ENCODE results near the gene HS6ST3.

Gene HS6ST3

GRCh38 chr13:96089139-96089538 lies 768 bp upstream of the HS6ST3 start:
- Histone ChIP-seq H3K79me2 (ENCODE audit: low read length) (no peaks in the 10 kb centered on the region), H3K4me1 (ENCODE audit: low read length) (no peaks in the 10 kb centered on the region; the same call in 1 of the 2 replicates), H3K27ac (ENCODE audit: low read length) (no peak overlapping the region), H3K9me3 (ENCODE audit: insufficient read depth, low read length) (no peaks in the 10 kb centered on the region), H3K27me3 (ENCODE audit: low read depth, low read length) (peaks cover 11% of the 10 kb centered on the region; the same call in 1 of the 2 replicates), H3K36me3 (replicated peaks; ENCODE audit: low read depth, low read length) (no peaks in the 10 kb centered on the region), H3K9ac (ENCODE audit: low read length) (no peak overlapping the region), H4K20me1 (ENCODE audit: insufficient read depth, low read length) (no peaks in the 10 kb centered on the region), H3K4me2 (ENCODE audit: low read length) (no peak overlapping the region), H3K4me3 (ENCODE audit: low read length) (no peak overlapping the region), H2AFZ (ENCODE audit: low read depth, low read length) (no peak overlapping the region)
- TF ChIP-seq, protein P1, sequence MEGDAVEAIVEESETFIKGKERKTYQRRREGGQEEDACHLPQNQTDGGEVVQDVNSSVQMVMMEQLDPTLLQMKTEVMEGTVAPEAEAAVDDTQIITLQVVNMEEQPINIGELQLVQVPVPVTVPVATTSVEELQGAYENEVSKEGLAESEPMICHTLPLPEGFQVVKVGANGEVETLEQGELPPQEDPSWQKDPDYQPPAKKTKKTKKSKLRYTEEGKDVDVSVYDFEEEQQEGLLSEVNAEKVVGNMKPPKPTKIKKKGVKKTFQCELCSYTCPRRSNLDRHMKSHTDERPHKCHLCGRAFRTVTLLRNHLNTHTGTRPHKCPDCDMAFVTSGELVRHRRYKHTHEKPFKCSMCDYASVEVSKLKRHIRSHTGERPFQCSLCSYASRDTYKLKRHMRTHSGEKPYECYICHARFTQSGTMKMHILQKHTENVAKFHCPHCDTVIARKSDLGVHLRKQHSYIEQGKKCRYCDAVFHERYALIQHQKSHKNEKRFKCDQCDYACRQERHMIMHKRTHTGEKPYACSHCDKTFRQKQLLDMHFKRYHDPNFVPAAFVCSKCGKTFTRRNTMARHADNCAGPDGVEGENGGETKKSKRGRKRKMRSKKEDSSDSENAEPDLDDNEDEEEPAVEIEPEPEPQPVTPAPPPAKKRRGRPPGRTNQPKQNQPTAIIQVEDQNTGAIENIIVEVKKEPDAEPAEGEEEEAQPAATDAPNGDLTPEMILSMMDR (IDR thresholded peaks at IDR 0.05; ENCODE audit: low read depth, low read length) = no peak
- no peak for TF ChIP-seq EZH2phosphoT487 (IDR thresholded peaks at IDR 0.05; ENCODE audit: low read depth)

DNA sequence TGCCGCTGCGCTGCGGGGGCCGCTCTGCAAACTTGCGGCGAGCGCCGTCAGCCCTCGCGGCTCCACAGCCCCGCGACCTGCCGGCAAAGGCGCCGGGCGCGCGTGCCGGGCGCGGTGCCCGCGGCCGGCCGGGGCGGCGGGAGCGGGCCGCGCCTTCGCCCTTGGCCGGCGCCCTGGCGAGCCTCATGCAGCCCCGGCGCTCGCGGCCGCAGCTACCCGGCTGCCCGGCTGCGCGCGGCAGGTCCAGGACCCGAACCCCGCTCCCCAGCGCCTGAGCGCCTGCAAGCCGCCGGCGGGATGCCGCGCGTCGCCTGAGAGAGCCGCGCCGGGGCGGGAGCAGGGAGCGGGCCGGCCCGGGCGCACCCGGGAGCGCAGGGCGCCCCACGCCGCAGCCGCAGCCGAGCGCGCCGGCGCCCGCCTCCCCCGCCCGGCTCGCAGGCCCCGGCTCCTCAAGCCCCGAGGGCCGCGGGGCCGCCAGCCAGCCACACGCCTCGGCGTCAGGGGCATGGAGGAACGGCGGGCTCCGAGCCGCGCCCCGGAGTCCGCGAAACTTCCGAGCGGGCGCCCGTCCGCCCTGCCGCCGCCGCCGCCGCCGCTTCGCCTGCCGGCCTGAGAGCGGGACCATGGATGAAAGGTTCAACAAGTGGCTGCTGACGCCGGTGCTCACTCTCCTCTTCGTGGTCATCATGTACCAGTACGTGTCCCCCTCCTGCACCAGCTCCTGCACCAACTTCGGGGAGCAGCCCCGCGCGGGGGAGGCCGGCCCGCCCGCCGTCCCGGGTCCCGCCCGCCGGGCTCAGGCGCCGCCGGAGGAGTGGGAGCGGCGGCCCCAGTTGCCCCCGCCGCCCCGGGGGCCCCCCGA lies 564 bp downstream of the HS6ST3 start:
- H3K27me3 ChIP-seq (ENCODE audit: low read depth, low read length) = peaks cover 11% of the 10 kb centered on the region; the same call in 1 of the 2 replicates
- no peak overlapping the region for H2AFZ ChIP-seq (ENCODE audit: low read depth, low read length)
- H3K36me3 ChIP-seq (replicated peaks; ENCODE audit: low read depth, low read length) = no peaks in the 10 kb centered on the region
- no peak overlapping the region for H3K4me3 ChIP-seq (ENCODE audit: low read length)
- no peak overlapping the region for H3K4me2 ChIP-seq (ENCODE audit: low read length)
- no peak overlapping the region for H3K27ac ChIP-seq (ENCODE audit: low read length)
- no peaks in the 10 kb centered on the region for H3K4me1 ChIP-seq (ENCODE audit: low read length)
- H3K9me3 ChIP-seq (ENCODE audit: insufficient read depth, low read length) = no peaks in the 10 kb centered on the region
- H4K20me1 ChIP-seq (ENCODE audit: insufficient read depth, low read length) = no peaks in the 10 kb centered on the region
- no peak overlapping the region for H3K9ac ChIP-seq (ENCODE audit: low read length)
- TF ChIP-seq EZH2phosphoT487 (IDR thresholded peaks at IDR 0.05; ENCODE audit: low read depth) = no peak
- TF ChIP-seq, protein P1 (IDR thresholded peaks at IDR 0.05; ENCODE audit: low read depth, low read length) = no peak
- H3K79me2 ChIP-seq (ENCODE audit: low read length) = no peaks in the 10 kb centered on the region

GRCh38 chr13:96091164-96092117 lies 1.5 kb downstream of the HS6ST3 start:
- peaks cover 11% of the 10 kb centered on the region; the same call in 1 of the 2 replicates for H3K27me3 ChIP-seq (ENCODE audit: low read depth, low read length)
- H3K4me3 ChIP-seq (ENCODE audit: low read length) = no peak overlapping the region
- H3K27ac ChIP-seq (ENCODE audit: low read length) = no peak overlapping the region
- H2AFZ ChIP-seq (ENCODE audit: low read depth, low read length) = no peak overlapping the region
- no peaks in the 10 kb centered on the region for H3K36me3 ChIP-seq (replicated peaks; ENCODE audit: low read depth, low read length)
- no peaks in the 10 kb centered on the region for H3K4me1 ChIP-seq (ENCODE audit: low read length)
- no peak overlapping the region for H3K9ac ChIP-seq (ENCODE audit: low read length)
- no peak overlapping the region for H3K4me2 ChIP-seq (ENCODE audit: low read length)
- TF ChIP-seq, protein P1 (IDR thresholded peaks at IDR 0.05; ENCODE audit: low read depth, low read length) = no peak
- TF ChIP-seq EZH2phosphoT487 (IDR thresholded peaks at IDR 0.05; ENCODE audit: low read depth) = no peak
- H3K9me3 ChIP-seq (ENCODE audit: insufficient read depth, low read length) = no peaks in the 10 kb centered on the region
- no peaks in the 10 kb centered on the region for H3K79me2 ChIP-seq (ENCODE audit: low read length)
- no peaks in the 10 kb centered on the region for H4K20me1 ChIP-seq (ENCODE audit: insufficient read depth, low read length)

Data from OCI-LY3 (cell line).